Measurements from ENCODE around the gene DNAJC9. TPM values are rescaled to one million over a fixed set of nuclear protein-coding genes. Genes with fewer than 3 reads are reported as not detected.

DNAJC9 gene
- total RNA-seq, 1 donor from 2014 or later: 46.8 TPM

DNA sequence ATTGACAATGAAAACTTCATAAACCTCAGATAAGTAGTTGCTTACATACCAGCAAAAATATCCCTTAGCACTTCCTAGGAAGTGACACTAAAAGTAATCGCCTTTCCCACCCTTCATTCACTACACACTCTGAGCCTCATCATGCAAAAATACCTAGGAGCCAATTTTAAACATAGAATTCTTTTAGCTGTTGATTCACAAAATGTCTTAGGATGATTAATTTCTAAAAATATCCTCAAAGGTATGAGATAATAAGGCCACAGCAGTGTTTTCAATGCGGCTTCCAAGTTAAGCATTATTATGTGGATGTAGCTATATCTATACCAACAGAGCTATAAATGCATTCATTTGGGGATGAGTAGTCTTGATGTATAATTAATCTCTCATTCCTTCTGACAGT, 13.2 kb downstream of the DNAJC9 start:
- H3K4me1 Mint-ChIP-seq (ENCODE audit: low read depth): no peaks in the 10 kb centered on the region
- H3K27ac Mint-ChIP-seq: no peak overlapping the region
- TF ChIP-seq, protein P1, sequence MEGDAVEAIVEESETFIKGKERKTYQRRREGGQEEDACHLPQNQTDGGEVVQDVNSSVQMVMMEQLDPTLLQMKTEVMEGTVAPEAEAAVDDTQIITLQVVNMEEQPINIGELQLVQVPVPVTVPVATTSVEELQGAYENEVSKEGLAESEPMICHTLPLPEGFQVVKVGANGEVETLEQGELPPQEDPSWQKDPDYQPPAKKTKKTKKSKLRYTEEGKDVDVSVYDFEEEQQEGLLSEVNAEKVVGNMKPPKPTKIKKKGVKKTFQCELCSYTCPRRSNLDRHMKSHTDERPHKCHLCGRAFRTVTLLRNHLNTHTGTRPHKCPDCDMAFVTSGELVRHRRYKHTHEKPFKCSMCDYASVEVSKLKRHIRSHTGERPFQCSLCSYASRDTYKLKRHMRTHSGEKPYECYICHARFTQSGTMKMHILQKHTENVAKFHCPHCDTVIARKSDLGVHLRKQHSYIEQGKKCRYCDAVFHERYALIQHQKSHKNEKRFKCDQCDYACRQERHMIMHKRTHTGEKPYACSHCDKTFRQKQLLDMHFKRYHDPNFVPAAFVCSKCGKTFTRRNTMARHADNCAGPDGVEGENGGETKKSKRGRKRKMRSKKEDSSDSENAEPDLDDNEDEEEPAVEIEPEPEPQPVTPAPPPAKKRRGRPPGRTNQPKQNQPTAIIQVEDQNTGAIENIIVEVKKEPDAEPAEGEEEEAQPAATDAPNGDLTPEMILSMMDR (IDR thresholded peaks at IDR 0.05; ENCODE audit: unreplicated experiment): no peak
- no peaks in the 10 kb centered on the region for H3K9me3 Mint-ChIP-seq (ENCODE audit: low read depth)
- no peak for DNase-seq (ENCODE audit: low spot score, unreplicated experiment)
- no peak overlapping the region for H3K4me3 Mint-ChIP-seq (ENCODE audit: low read depth)
- no peaks in the 10 kb centered on the region for H3K27me3 Mint-ChIP-seq
- peaks cover 12% of the 10 kb centered on the region for H3K36me3 Mint-ChIP-seq (ENCODE audit: insufficient read depth)

DNA sequence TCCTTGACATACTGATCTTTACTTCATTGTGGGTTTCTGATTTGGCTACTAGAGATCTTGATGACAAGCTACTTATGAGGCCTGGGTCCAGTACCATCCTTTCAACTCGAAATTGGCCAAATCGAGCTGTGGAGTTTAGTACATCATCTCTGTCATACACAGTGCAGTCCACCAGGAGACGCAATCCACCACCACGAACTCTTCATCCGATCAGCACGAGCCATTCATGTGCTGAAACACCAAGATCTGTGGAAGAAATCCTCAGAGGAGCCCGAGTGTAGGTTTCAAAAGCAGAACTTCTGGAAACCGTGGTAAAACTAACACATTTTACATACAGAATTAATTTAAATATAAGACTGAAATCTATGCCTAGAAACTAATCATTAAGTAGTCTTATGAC, 14.2 kb downstream of the DNAJC9 start:
- H3K36me3 Mint-ChIP-seq (ENCODE audit: insufficient read depth): peaks cover 12% of the 10 kb centered on the region
- no peak for DNase-seq (ENCODE audit: low spot score, unreplicated experiment)
- H3K4me3 Mint-ChIP-seq (ENCODE audit: low read depth): no peak overlapping the region
- H3K9me3 Mint-ChIP-seq (ENCODE audit: low read depth): no peaks in the 10 kb centered on the region
- TF ChIP-seq, protein P1 (IDR thresholded peaks at IDR 0.05; ENCODE audit: unreplicated experiment): peak; percentile 39
- no peak overlapping the region for H3K27ac Mint-ChIP-seq
- H3K27me3 Mint-ChIP-seq: no peaks in the 10 kb centered on the region
- no peaks in the 10 kb centered on the region for H3K4me1 Mint-ChIP-seq (ENCODE audit: low read depth)

DNA sequence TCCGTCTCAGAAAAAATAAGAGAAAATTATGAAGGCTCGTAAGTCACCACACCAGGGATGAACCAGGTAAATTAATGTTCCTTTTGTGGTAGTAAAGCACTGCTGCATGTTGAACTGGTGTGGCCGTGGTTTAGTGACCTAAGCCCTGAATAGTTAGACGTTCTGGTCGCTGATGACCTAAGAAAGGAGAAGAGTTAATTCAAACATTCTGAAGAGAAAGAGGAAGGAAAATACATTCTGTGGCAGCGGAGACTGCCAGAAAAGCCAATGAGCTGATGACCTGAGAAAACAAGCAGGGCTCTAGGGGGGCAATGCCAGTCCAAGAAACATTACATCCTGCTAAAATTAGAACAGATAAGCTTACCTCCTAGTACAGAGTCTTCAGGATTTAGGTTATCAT, 17.5 kb downstream of the DNAJC9 start:
- Mint-ChIP-seq H3K4me1 (ENCODE audit: low read depth) (no peaks in the 10 kb centered on the region), H3K9me3 (ENCODE audit: low read depth) (no peaks in the 10 kb centered on the region), H3K36me3 (ENCODE audit: insufficient read depth) (peaks cover 9% of the 10 kb centered on the region), H3K27me3 (no peaks in the 10 kb centered on the region), H3K27ac (no peak overlapping the region), H3K4me3 (ENCODE audit: low read depth) (no peak overlapping the region)
- TF ChIP-seq, protein P1 (IDR thresholded peaks at IDR 0.05; ENCODE audit: unreplicated experiment): no peak
- no peak for DNase-seq (ENCODE audit: low spot score, unreplicated experiment)

GRCh38 chr10:73228247-73228646, 18.8 kb downstream of the DNAJC9 start:
- H3K27ac Mint-ChIP-seq: no peak overlapping the region
- no peak overlapping the region for H3K4me3 Mint-ChIP-seq (ENCODE audit: low read depth)
- no peaks in the 10 kb centered on the region for H3K4me1 Mint-ChIP-seq (ENCODE audit: low read depth)

GRCh38 chr10:73226663-73227062, 20.4 kb downstream of the DNAJC9 start:
- peaks cover 2% of the 10 kb centered on the region for H3K4me1 Mint-ChIP-seq (ENCODE audit: low read depth)
- H3K27me3 Mint-ChIP-seq: no peaks in the 10 kb centered on the region
- H3K4me3 Mint-ChIP-seq (ENCODE audit: low read depth): no peak overlapping the region
- DNase-seq (ENCODE audit: low spot score, unreplicated experiment): no peak
- H3K36me3 Mint-ChIP-seq (ENCODE audit: insufficient read depth): peaks cover 3% of the 10 kb centered on the region
- no peaks in the 10 kb centered on the region for H3K9me3 Mint-ChIP-seq (ENCODE audit: low read depth)
- H3K27ac Mint-ChIP-seq: no peak overlapping the region
- TF ChIP-seq, protein P1 (IDR thresholded peaks at IDR 0.05; ENCODE audit: unreplicated experiment): no peak

More at GRCh38 chr10:73228247-73228646, 18.8 kb downstream of the DNAJC9 start:
- no peaks in the 10 kb centered on the region for H3K9me3 Mint-ChIP-seq (ENCODE audit: low read depth)
- DNase-seq (ENCODE audit: low spot score, unreplicated experiment): no peak
- H3K27me3 Mint-ChIP-seq: no peaks in the 10 kb centered on the region
- peaks cover 6% of the 10 kb centered on the region for H3K36me3 Mint-ChIP-seq (ENCODE audit: insufficient read depth)
- TF ChIP-seq, protein P1 (IDR thresholded peaks at IDR 0.05; ENCODE audit: unreplicated experiment): no peak
